Endothelial cell of umbilical vein (primary cell): ENCODE data around the gene GRB2. TPM values are rescaled to one million over a fixed set of nuclear protein-coding genes. Genes with fewer than 3 reads are reported as not detected.

ENCODE experiments used
- BruUV-seq: library from RNA; stranded (reverse); fragments of 400-500 nt; replicated peaks from 2 replicates; lab custom pipeline; 2021; lab: Mats Ljungman, UMichigan
- CTCF ChIA-PET: fragments of 300-600, 350-600 bp; sonication (Branson Sonifier 250); formaldehyde crosslinking; loops from one replicate; lab custom pipeline; 2021; ENCODE audit warnings: antibody characterized with exemption, inconsistent platforms; lab: Charles Lee
- POLR2A ChIA-PET: fragments of 300-600, 350-600 bp; sonication (Branson Sonifier 250); formaldehyde crosslinking; loops from one replicate; lab custom pipeline; 2021; ENCODE audit warnings: antibody characterized with exemption, inconsistent platforms; lab: Charles Lee
- DNase-seq: peaks from one replicate; pipeline ENCODE4 v3.0.0-alpha.2; 2011; ENCODE audit warnings: low read depth, low spot score
- FAIRE-seq: peaks from 2 replicates; lab custom pipeline; 2011; peaks lifted over from hg19 to GRCh38; lab: Jason Lieb, UNC
- H2AFZ ChIP-seq: 2 replicates; pipeline ENCODE4 v1.6.0; 2012; ENCODE audit warnings: low read depth, low read length, control low read depth, inconsistent platforms
- H3K27ac ChIP-seq: 2 replicates; pipeline ENCODE4 v1.5.1; 2011; ENCODE audit warnings: low read depth, mild to moderate bottlenecking, control low read depth, low read length, moderate library complexity; ENCODE audit not compliant: insufficient read depth
- H3K27me3 ChIP-seq, 2 experiments: 2 replicates each; pipeline versions ENCODE4 v1.6.0 to v1.6.1; 2011; ENCODE audit warnings: low read length in 2 of 2, mixed read lengths in 1 of 2; ENCODE audit not compliant: control insufficient read depth in 2 of 2, insufficient read depth in 2 of 2
- H3K36me3 ChIP-seq, 2 experiments: 2 replicates in 1 of 2; 3 replicates in 1 of 2; pipeline ENCODE4 v1.5.1; 2011; ENCODE audit warnings: low read length in 2 of 2, mild to moderate bottlenecking in 1 of 2, moderate library complexity in 1 of 2; ENCODE audit not compliant: control insufficient read depth in 2 of 2, insufficient read depth in 2 of 2; ENCODE audit errors: extremely low read depth in 1 of 2
- H3K4me1 ChIP-seq: 3 replicates; pipeline ENCODE4 v1.5.1; 2011; ENCODE audit warnings: mild to moderate bottlenecking, low read length; ENCODE audit not compliant: control insufficient read depth, insufficient read depth; ENCODE audit errors: extremely low read depth
- H3K4me2 ChIP-seq: 2 replicates; pipeline ENCODE4 v1.6.1; 2011; ENCODE audit warnings: low read length, control low read depth, mixed read lengths; ENCODE audit not compliant: insufficient read depth
- H3K4me3 ChIP-seq, 3 experiments: fragments of 200-600 bp in 1 of 3; sonication (generic), shearing (Covaris generic) in 1 of 3; replicated peaks in 1 of 3; 2 replicates each; pipeline ENCODE4 v1.5.1; 2011 to 2016; ENCODE audit warnings: control low read depth in 3 of 3, low read length in 3 of 3, mild to moderate bottlenecking in 2 of 3, inconsistent platforms in 1 of 3, low read depth in 1 of 3, moderate library complexity in 1 of 3; ENCODE audit not compliant: insufficient read depth in 1 of 3
- H3K79me2 ChIP-seq: 2 replicates; pipeline ENCODE4 v1.6.0; 2012; ENCODE audit warnings: low read length, inconsistent platforms; ENCODE audit not compliant: control insufficient read depth, insufficient read depth
- H3K9ac ChIP-seq: replicated peaks from 2 replicates; pipeline ENCODE3; 2011; ENCODE audit warnings: low read length, control low read depth; ENCODE audit not compliant: insufficient read depth; ENCODE audit errors: extremely low read depth
- H3K9me1 ChIP-seq: replicated peaks from 3 replicates; pipeline ENCODE4 v1.6.0; 2011; ENCODE audit warnings: mild to moderate bottlenecking, low read length; ENCODE audit not compliant: control insufficient read depth, insufficient read depth; ENCODE audit errors: extremely low read depth
- H3K9me3 ChIP-seq: replicated peaks from 2 replicates; pipeline ENCODE4 v1.5.1; 2012; ENCODE audit warnings: low read length, inconsistent platforms; ENCODE audit not compliant: control insufficient read depth, insufficient read depth
- H4K20me1 ChIP-seq: replicated peaks from 2 replicates; pipeline ENCODE3; 2011; ENCODE audit warnings: mild to moderate bottlenecking, low read length; ENCODE audit not compliant: control insufficient read depth, insufficient read depth; ENCODE audit errors: extremely low read depth
- EZH2 ChIP-seq: IDR thresholded peaks from 2 replicates; pipeline ENCODE4 v1.6.1; 2012; ENCODE audit warnings: borderline replicate concordance, low read depth, mild to moderate bottlenecking, moderate library complexity, low read length, inconsistent platforms; ENCODE audit not compliant: severe bottlenecking
- FOS ChIP-seq: IDR thresholded peaks from 2 replicates; pipeline ENCODE4 v1.6.1; 2011; ENCODE audit warnings: mild to moderate bottlenecking, low read length, moderate library complexity, borderline replicate concordance; ENCODE audit not compliant: insufficient read depth
- GATA2 ChIP-seq: IDR thresholded peaks from 2 replicates; pipeline ENCODE4 v1.7.0; 2011; ENCODE audit warnings: low read depth, mild to moderate bottlenecking, moderate library complexity, mixed read lengths, low read length; ENCODE audit not compliant: insufficient read length, insufficient read depth
- JUN ChIP-seq: IDR thresholded peaks from 2 replicates; pipeline ENCODE4 v1.6.1; 2011; ENCODE audit warnings: borderline replicate concordance, low read depth; ENCODE audit not compliant: insufficient read length, insufficient read depth
- MYC ChIP-seq: IDR thresholded peaks from one replicate; pipeline ENCODE4 v1.6.1; 2011; ENCODE audit warnings: mild to moderate bottlenecking, low read depth, low read length
- POLR2A ChIP-seq: IDR thresholded peaks from 2 replicates; pipeline ENCODE4 v1.6.1; 2012; ENCODE audit warnings: low read depth, mild to moderate bottlenecking, control low read depth, low read length
- POLR2AphosphoS5 ChIP-seq: IDR thresholded peaks from 2 replicates; pipeline ENCODE4 v1.6.1; 2012; ENCODE audit warnings: low read depth, mild to moderate bottlenecking, control low read depth, low read length, moderate library complexity; ENCODE audit not compliant: insufficient read depth
- dilution Hi-C: fragments of 300-500 bp; cut with MboI; formaldehyde crosslinking; loops from one replicate; pipeline ENCODE4 v1.15.0; 2019; ENCODE audit warnings: low sequenced_read_pairs; ENCODE audit not compliant: extremely low pct_ligation_motif_present
- intact Hi-C: fragments of 100-400 bp; cut with micrococcal nuclease; formaldehyde crosslinking; loops from one replicate; pipeline ENCODE4 v1.10.0; 2022
- polyA plus RNA-seq, 4 experiments: library from polyadenylated mRNA; depleted of rRNA in 3 of 4; stranded (reverse) in 3 of 4; unstranded in 1 of 4; fragments of >200 nt; gene quantifications; 2 replicates each; pipeline versions ENCODE4 v1.2.1 to v1.2.3, GENCODE V29; 2011 to 2012; ENCODE audit warnings: missing spikeins in 1 of 4
- total RNA-seq: library from RNA; stranded (reverse); gene quantifications from 2 replicates; pipeline ENCODE4 v1.2.3, GENCODE V29; 2021
- TF ChIP-seq, protein P1 (sequence below): IDR thresholded peaks from 2 replicates; pipeline ENCODE4 v1.6.1; 2011; ENCODE audit not compliant: insufficient read depth, insufficient read length
- TF ChIP-seq, protein P2 (sequence below), 2 donors: IDR thresholded peaks; 1 replicate in 1 of 2; 2 replicates in 1 of 2; pipeline ENCODE4 v1.5.1; 2011; ENCODE audit warnings: low read length in 2 of 2, mild to moderate bottlenecking in 2 of 2, moderate library complexity in 2 of 2, control low read depth in 1 of 2, inconsistent platforms in 1 of 2, low read depth in 1 of 2; ENCODE audit not compliant: insufficient read depth in 1 of 2; ENCODE audit errors: extremely low read depth in 1 of 2

The GRB2 gene
- total and polyA plus RNA-seq, 2 donors (not counting 3 experiments of a cell fraction or from before 2014, with no cell fraction given): 51.5 to 93.9 TPM

DNA sequence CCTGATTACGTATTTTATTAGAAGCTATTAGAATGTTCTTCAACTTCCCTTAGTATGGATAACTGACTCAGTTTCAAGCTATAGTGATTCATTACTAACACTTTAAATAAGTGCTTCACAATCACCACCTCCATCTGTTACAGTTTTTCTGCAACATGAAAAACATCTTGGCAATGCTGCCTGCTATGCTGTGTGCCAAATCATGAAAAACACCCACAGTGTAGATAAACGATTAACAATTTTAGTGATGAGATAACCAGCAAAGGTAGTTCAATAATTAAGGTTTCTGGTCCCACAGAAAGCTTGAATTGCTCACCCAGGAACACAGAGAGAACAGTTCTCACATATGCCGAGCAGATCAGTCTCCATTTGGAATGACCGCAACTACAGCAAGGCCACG, 64.8 kb downstream of the GRB2 start:
- intact Hi-C loops (no loop called here), dilution Hi-C loops (no loop called here)
- DNase-seq (no peak), FAIRE-seq (no peak)
- H4K20me1 ChIP-seq: peaks cover 7% of the 10 kb centered on the region
- no TSS peak for BruUV-seq
- no peak overlapping the region for H3K9ac ChIP-seq
- H3K9me3 ChIP-seq: no peaks in the 10 kb centered on the region
- no peaks in the 10 kb centered on the region for H3K9me1 ChIP-seq
- H3K4me1 ChIP-seq: no peaks in the 10 kb centered on the region
- H2AFZ ChIP-seq: no peak overlapping the region
- ChIA-PET CTCF (interaction anchor here (1.4 to 2.3 kb wide), 2 partner anchors 12 to 18 kb away, joined by 5 read pairs; no protein-coding TSS in a partner anchor), POLR2A (no interaction called here)
- peaks cover 54% of the 10 kb centered on the region for H3K79me2 ChIP-seq
- no peak overlapping the region for H3K4me2 ChIP-seq
- no peak overlapping the region for H3K4me3 ChIP-seq
- no peak overlapping the region for H3K27ac ChIP-seq
- no peaks in the 10 kb centered on the region for H3K36me3 ChIP-seq
- no peaks in the 10 kb centered on the region for H3K27me3 ChIP-seq
- no peak for TF ChIP-seq MYC
- TF ChIP-seq, protein P1, sequence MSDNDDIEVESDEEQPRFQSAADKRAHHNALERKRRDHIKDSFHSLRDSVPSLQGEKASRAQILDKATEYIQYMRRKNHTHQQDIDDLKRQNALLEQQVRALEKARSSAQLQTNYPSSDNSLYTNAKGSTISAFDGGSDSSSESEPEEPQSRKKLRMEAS: no peak
- TF ChIP-seq JUN: no peak
- TF ChIP-seq, protein P2, sequence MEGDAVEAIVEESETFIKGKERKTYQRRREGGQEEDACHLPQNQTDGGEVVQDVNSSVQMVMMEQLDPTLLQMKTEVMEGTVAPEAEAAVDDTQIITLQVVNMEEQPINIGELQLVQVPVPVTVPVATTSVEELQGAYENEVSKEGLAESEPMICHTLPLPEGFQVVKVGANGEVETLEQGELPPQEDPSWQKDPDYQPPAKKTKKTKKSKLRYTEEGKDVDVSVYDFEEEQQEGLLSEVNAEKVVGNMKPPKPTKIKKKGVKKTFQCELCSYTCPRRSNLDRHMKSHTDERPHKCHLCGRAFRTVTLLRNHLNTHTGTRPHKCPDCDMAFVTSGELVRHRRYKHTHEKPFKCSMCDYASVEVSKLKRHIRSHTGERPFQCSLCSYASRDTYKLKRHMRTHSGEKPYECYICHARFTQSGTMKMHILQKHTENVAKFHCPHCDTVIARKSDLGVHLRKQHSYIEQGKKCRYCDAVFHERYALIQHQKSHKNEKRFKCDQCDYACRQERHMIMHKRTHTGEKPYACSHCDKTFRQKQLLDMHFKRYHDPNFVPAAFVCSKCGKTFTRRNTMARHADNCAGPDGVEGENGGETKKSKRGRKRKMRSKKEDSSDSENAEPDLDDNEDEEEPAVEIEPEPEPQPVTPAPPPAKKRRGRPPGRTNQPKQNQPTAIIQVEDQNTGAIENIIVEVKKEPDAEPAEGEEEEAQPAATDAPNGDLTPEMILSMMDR (IDR thresholded peaks at IDR 0.05; ENCODE audit: extremely low read depth in 1 of 2, insufficient read depth in 1 of 2, low read depth in 1 of 2, low read length in 2 of 2): no peak
- no peak for TF ChIP-seq EZH2
- TF ChIP-seq POLR2AphosphoS5: no peak
- TF ChIP-seq POLR2A: no peak
- TF ChIP-seq GATA2: no peak
- TF ChIP-seq FOS: no peak
